GM12878 (cell line): ENCODE measurements around the gene ZNF692.

Experiments
- ATF7 ChIP-seq: fragments of 450-650 bp; IDR thresholded peaks from 2 replicates; pipeline ENCODE4 v1.6.1; 2016; ENCODE audit warnings: low read depth, mild to moderate bottlenecking
- EZH2 ChIP-seq: IDR thresholded peaks from 2 replicates; pipeline ENCODE4 v1.6.1; 2012; ENCODE audit warnings: low read depth, mild to moderate bottlenecking, control low read depth, inconsistent platforms, low read length, borderline replicate concordance; ENCODE audit not compliant: control insufficient read depth
- HCFC1 ChIP-seq: fragments of 150-350 bp; IDR thresholded peaks from 2 replicates; pipeline ENCODE4 v1.6.1; 2014; ENCODE audit warnings: low read length
- NR2C1 ChIP-seq: fragments of 450-650 bp; IDR thresholded peaks from 2 replicates; pipeline ENCODE4 v1.6.1; 2017; ENCODE audit warnings: antibody characterized with exemption, mild to moderate bottlenecking, moderate library complexity
- POLR2A ChIP-seq: IDR thresholded peaks from 2 replicates; pipeline ENCODE4 v1.6.1; 2011; ENCODE audit warnings: low read depth, mild to moderate bottlenecking, low read length
- RFX5 ChIP-seq: IDR thresholded peaks from 2 replicates; pipeline ENCODE4 v1.6.1; 2011; ENCODE audit warnings: low read depth, low read length, improper control_type of control experiment
- TF ChIP-seq, protein P1 (sequence below), 3 experiments: IDR thresholded peaks in 2 of 3; conservative IDR thresholded peaks in 1 of 3; 2 replicates each; pipeline ENCODE4 v1.5.1; 2011; ENCODE audit warnings: low read depth in 3 of 3, low read length in 3 of 3, mild to moderate bottlenecking in 3 of 3, control low read depth in 2 of 3, moderate library complexity in 2 of 3, inconsistent platforms in 1 of 3, mixed read lengths in 1 of 3; ENCODE audit not compliant: control insufficient read depth in 2 of 3, insufficient read depth in 1 of 3; ENCODE audit errors: extremely low read depth in 1 of 3
- TF ChIP-seq, protein P2 (sequence below): IDR thresholded peaks from 2 replicates; pipeline ENCODE4 v1.6.1; 2012; ENCODE audit warnings: low read depth, low read length, improper control_type of control experiment
- TF ChIP-seq, protein P3 (sequence below): IDR thresholded peaks from 2 replicates; pipeline ENCODE4 v1.6.1; 2012; ENCODE audit warnings: mild to moderate bottlenecking, low read depth, low read length
- TF ChIP-seq, protein P4 (sequence below): IDR thresholded peaks from 2 replicates; pipeline ENCODE4 v1.6.1; 2012; ENCODE audit warnings: low read depth, low read length, improper control_type of control experiment
- TF ChIP-seq, protein P5 (sequence below): fragments of 450-650 bp; IDR thresholded peaks from 2 replicates; pipeline ENCODE4 v1.6.1; 2018; ENCODE audit warnings: borderline replicate concordance, mild to moderate bottlenecking; ENCODE audit not compliant: partially characterized antibody
- TF ChIP-seq, protein P6 (sequence below): IDR thresholded peaks from 2 replicates; pipeline ENCODE4 v1.6.1; 2012; ENCODE audit warnings: low read depth, low read length, improper control_type of control experiment

DNA sequence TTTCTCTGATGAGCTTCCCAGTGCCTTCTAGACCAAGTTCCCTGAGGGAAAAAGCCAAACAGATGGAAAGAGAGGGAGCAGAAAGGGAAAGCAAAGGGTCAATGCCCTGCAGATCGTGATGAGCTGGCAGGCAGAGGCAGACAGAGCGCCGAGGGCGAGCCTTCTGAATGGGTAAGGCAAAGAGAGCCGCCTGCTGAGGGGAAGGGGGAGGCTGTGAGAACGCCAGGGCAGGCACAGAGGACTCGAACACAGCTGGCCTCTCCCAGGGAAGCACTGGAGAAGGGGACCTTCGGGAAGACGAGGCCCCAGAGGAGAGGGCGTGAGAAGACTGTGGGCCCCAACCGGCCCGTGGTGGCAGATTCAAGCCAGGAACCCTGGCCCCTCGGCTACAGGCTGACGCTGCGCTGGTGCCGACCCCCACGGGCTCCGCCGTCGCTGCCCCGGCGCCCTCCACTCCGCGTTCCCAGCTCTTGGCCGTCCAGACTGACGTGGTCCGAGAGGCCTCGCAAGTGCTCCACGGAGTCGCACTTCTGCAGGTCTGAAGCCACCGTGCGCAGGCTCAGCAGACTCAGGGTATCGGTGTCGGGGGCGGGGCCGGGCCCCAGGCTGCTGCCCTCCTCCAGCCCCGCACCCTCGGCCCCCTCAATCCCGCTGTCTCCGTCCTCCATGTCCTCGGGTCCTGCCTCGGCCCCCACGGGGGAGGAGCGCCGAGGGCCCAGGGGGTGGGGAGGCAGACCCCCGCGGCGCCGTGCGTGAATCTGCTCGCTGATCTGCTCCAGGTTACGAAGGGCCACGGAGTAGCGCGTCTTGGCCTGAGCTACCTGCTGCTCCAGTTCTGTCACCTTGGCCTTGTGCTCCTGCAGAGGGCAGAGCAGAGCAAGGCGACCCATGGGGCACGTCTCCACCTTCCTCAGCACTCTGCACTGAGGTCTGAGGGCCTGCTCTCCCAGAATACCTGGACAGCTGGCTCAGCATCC, 47.1 kb downstream of the ZNF692 start:
- TF ChIP-seq, protein P1, sequence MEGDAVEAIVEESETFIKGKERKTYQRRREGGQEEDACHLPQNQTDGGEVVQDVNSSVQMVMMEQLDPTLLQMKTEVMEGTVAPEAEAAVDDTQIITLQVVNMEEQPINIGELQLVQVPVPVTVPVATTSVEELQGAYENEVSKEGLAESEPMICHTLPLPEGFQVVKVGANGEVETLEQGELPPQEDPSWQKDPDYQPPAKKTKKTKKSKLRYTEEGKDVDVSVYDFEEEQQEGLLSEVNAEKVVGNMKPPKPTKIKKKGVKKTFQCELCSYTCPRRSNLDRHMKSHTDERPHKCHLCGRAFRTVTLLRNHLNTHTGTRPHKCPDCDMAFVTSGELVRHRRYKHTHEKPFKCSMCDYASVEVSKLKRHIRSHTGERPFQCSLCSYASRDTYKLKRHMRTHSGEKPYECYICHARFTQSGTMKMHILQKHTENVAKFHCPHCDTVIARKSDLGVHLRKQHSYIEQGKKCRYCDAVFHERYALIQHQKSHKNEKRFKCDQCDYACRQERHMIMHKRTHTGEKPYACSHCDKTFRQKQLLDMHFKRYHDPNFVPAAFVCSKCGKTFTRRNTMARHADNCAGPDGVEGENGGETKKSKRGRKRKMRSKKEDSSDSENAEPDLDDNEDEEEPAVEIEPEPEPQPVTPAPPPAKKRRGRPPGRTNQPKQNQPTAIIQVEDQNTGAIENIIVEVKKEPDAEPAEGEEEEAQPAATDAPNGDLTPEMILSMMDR (IDR thresholded peaks at IDR 0.05 in 2 of 3, conservative IDR thresholded peaks at IDR 0.05 in 1 of 3; ENCODE audit: control insufficient read depth in 2 of 3, extremely low read depth in 1 of 3, insufficient read depth in 1 of 3, low read depth in 3 of 3, low read length in 3 of 3) = peak; percentile 3 to 29 (median 23); a peak in 3 of 6 replicates
- TF ChIP-seq, protein P2, sequence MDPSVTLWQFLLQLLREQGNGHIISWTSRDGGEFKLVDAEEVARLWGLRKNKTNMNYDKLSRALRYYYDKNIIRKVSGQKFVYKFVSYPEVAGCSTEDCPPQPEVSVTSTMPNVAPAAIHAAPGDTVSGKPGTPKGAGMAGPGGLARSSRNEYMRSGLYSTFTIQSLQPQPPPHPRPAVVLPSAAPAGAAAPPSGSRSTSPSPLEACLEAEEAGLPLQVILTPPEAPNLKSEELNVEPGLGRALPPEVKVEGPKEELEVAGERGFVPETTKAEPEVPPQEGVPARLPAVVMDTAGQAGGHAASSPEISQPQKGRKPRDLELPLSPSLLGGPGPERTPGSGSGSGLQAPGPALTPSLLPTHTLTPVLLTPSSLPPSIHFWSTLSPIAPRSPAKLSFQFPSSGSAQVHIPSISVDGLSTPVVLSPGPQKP = no peak
- no peak; the same call in none of the 2 replicates for TF ChIP-seq POLR2A
- TF ChIP-seq, protein P3, sequence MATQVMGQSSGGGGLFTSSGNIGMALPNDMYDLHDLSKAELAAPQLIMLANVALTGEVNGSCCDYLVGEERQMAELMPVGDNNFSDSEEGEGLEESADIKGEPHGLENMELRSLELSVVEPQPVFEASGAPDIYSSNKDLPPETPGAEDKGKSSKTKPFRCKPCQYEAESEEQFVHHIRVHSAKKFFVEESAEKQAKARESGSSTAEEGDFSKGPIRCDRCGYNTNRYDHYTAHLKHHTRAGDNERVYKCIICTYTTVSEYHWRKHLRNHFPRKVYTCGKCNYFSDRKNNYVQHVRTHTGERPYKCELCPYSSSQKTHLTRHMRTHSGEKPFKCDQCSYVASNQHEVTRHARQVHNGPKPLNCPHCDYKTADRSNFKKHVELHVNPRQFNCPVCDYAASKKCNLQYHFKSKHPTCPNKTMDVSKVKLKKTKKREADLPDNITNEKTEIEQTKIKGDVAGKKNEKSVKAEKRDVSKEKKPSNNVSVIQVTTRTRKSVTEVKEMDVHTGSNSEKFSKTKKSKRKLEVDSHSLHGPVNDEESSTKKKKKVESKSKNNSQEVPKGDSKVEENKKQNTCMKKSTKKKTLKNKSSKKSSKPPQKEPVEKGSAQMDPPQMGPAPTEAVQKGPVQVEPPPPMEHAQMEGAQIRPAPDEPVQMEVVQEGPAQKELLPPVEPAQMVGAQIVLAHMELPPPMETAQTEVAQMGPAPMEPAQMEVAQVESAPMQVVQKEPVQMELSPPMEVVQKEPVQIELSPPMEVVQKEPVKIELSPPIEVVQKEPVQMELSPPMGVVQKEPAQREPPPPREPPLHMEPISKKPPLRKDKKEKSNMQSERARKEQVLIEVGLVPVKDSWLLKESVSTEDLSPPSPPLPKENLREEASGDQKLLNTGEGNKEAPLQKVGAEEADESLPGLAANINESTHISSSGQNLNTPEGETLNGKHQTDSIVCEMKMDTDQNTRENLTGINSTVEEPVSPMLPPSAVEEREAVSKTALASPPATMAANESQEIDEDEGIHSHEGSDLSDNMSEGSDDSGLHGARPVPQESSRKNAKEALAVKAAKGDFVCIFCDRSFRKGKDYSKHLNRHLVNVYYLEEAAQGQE = no peak
- no peak for TF ChIP-seq ATF7
- no peak for TF ChIP-seq HCFC1
- TF ChIP-seq EZH2 = no peak
- TF ChIP-seq, protein P4, sequence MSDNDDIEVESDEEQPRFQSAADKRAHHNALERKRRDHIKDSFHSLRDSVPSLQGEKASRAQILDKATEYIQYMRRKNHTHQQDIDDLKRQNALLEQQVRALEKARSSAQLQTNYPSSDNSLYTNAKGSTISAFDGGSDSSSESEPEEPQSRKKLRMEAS = no peak
- TF ChIP-seq, protein P5, sequence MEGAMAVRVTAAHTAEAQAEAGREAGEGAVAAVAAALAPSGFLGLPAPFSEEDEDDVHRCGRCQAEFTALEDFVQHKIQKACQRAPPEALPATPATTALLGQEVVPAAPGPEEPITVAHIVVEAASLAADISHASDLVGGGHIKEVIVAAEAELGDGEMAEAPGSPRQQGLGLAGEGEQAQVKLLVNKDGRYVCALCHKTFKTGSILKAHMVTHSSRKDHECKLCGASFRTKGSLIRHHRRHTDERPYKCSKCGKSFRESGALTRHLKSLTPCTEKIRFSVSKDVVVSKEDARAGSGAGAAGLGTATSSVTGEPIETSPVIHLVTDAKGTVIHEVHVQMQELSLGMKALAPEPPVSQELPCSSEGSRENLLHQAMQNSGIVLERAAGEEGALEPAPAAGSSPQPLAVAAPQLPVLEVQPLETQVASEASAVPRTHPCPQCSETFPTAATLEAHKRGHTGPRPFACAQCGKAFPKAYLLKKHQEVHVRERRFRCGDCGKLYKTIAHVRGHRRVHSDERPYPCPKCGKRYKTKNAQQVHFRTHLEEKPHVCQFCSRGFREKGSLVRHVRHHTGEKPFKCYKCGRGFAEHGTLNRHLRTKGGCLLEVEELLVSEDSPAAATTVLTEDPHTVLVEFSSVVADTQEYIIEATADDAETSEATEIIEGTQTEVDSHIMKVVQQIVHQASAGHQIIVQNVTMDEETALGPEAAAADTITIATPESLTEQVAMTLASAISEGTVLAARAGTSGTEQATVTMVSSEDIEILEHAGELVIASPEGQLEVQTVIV = no peak
- TF ChIP-seq, protein P6, sequence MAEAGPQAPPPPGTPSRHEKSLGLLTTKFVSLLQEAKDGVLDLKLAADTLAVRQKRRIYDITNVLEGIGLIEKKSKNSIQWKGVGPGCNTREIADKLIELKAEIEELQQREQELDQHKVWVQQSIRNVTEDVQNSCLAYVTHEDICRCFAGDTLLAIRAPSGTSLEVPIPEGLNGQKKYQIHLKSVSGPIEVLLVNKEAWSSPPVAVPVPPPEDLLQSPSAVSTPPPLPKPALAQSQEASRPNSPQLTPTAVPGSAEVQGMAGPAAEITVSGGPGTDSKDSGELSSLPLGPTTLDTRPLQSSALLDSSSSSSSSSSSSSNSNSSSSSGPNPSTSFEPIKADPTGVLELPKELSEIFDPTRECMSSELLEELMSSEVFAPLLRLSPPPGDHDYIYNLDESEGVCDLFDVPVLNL = no peak
- no peak for TF ChIP-seq NR2C1
- no peak for TF ChIP-seq RFX5
